ENCODE data around the gene C2CD4B. TPM values are rescaled to one million over a fixed set of nuclear protein-coding genes. Genes with fewer than 3 reads are reported as not detected.
A peak's percentile ranks its signal among the peaks of the same experiment; 100 is the strongest.

C2CD4B gene
- 0.32 and 0.40 TPM in 2 replicates for total RNA-seq (2014; rRNA removed; shearing (Covaris generic))
- polyA plus RNA-seq (2014; cell fraction: nucleus; rRNA removed) = not detected in 2 replicates

DNA sequence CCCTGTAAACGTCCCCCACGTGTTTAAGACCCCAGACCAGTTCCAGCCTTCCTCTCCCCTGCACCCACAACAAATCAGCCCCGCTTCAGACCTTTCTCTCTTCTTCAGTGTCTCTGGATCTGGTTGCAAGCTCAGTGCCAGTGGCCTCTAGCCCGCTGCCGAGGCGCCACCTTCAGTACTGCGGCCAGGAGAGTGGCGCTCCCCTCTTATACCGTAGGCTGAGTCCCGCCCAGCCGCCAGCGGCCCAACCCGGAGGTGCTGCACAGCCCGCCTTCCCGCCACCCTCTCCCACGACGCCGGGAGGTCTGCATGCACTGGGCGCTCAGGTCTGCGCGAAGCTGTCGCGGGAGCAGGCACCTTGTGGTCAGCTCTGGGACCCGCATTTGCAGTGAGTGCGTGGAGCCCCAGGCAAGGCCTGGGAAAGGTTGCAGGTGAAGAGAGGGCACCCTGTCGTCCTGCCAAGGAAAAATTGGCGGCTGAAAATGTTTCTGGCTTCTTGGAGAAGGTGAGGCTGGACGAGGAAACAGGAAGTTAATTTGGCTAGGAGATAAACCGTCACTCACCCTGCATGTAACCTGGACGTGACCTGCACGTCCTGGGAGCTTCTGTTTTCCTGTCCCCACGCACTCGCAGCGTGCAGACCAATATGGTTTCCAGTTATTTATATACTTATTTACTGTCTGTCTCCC, at the start of gene C2CD4B:
TSS of gene C2CD4B (minus strand) at position 182 of the 689 bp plus-strand sequence. CDS start 301 bp downstream, outside the sequence.
- DNase-seq (ENCODE audit: extremely low read depth, low read depth) = peak; percentile 11

- no peak for DNase-seq (ENCODE audit: extremely low read depth, low read depth)
These were observed 47.7 kb upstream of the C2CD4B start for GRCh38 chr15:62212741-62213140.

DNA sequence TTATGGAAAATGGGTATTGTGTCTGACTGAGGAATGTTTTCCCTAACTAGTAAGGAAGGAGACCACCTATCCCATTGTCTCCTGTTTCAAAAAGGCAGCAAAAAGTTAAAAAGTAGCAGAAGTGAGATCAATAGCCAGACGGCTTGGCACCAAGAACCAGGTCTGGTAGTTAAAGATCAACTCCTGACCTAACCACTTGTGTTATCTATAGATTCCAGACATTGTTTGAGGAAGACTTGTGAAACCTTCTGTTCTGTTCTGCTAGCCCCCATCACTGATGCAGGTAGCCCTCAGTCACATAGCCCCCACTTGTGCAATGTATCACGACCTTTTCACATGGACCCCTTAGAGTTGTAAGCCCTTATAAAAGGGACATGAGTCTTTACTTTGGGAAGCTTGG, 46.3 kb upstream of the C2CD4B start:
- DNase-seq (ENCODE audit: extremely low read depth, low read depth) = no peak

DNA sequence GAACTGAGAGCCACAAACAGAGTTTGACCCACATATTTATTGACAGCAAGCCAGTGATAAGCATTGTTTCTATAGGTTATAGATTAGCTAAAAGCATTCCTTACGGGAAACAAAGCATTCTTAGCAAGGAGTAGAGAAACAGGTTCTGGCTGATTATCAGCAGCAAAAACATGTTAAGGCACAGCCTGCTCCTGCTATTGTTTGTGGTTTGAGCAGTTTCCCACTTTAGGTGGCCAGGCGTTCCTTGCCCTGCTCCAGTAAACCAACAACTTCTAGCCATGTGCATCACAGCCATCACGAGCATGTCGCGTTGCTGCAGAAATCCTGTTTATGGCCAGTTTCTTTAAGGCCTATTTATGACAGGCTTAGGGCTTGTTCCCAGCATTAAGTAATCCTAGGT, 44.7 kb upstream of the C2CD4B start:
- DNase-seq (ENCODE audit: extremely low read depth, low read depth) = no peak

GRCh38 chr15:62209322-62209721, 44.2 kb upstream of the C2CD4B start:
- DNase-seq (ENCODE audit: extremely low read depth, low read depth) = no peak

DNA sequence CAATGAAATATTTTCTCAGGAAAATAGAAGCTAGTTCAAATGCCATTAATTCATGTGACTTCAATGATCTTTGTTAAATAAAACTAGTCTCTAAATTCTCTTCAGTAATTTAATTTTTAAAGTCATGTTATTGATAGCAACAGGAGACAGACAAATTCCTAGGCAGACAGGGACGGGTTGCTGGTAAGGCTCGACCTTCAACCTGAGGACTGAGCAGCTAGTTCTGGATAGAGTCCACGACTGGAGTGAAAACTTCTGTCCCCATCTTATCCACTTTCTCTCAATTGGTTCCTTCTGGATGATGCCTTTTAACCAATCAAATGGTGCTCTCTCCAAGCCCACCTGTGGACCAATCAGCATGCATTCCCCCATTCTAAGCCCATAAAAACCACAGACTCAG, 43.8 kb upstream of the C2CD4B start:
- no peak for DNase-seq (ENCODE audit: extremely low read depth, low read depth)

DNA sequence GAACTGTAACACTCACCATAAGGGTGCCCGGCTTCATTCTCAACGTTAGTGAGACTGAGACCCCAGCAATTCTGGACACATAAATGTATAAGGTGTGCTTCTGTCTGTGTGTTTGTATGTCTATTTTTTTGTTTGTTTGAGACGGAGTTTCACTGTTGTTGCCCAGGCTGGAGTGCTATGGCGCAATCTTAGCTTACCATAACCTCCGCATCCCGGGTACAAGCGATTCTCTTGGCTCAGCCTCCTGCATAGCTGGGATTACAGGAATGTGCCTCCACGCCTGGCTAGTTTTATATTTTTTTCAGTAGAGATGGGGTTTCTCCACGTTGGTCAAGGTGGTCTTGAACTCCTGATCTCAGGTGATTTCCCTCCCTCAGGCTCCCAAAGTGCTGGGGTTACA, 43.3 kb upstream of the C2CD4B start:
- no peak for DNase-seq (ENCODE audit: extremely low read depth, low read depth)

DNA sequence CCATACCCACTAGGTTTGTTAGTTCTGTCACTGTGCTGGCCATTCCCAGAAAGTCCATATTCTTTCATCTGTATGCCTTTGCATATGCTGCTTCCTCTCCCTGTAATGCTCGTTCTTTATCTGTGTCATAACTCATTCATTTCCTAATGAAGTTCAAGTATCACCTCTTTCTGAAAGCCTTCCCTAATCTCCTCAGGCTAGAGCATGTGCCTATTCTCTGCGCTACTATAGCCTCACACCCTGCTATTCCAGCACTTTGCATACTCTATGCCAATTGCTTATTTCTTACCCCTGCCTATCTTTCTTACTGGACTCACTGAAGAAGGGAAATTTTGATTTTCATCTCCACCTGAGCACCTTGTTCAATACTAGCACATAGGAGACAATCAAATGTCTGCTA, 25.6 kb upstream of the C2CD4B start:
- DNase-seq (ENCODE audit: extremely low read depth, low read depth) = no peak

- DNase-seq (ENCODE audit: extremely low read depth, low read depth) = no peak
These were observed 25.2 kb upstream of the C2CD4B start for GRCh38 chr15:62190274-62190673.

DNA sequence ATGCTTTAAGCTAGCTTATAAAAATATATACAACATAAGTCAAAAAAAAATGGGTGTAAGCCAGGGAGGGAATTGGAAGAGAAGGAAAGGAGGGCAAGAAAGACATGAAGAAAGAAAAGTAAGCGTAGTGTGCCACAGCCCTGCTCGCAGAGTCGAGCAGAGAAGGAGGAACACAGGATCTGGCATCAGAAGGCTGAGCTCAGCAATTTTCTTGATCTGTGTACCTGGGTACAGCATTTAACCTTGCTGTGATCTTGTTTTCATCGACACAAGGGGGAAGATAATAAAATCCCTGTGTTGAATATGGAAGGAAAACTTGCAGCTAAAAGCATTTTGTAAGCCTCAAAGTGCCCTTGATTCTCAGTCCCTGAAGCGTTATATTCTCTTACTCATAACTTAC, 23.7 kb upstream of the C2CD4B start:
- DNase-seq (ENCODE audit: extremely low read depth, low read depth) = no peak

DNA sequence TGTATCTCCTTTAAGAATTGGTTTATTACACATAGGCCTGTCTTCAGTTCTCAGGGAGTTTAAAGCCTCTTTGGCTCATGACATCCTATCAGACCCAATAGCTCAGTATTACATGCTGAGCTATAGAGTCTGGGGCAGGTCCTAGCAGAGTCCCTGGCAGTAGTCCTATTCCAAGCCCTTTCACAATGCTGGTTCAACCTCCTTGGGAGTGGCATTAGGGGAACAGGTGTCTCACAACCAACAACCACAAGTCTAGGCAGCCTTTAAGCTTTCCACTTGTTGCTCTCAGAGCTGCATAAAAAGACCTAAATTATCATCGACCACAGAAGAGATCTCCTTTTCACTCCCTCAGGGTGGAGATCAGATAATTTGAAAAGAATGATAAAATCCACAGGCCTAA, 22.8 kb upstream of the C2CD4B start:
- DNase-seq (ENCODE audit: extremely low read depth, low read depth) = no peak

DNA sequence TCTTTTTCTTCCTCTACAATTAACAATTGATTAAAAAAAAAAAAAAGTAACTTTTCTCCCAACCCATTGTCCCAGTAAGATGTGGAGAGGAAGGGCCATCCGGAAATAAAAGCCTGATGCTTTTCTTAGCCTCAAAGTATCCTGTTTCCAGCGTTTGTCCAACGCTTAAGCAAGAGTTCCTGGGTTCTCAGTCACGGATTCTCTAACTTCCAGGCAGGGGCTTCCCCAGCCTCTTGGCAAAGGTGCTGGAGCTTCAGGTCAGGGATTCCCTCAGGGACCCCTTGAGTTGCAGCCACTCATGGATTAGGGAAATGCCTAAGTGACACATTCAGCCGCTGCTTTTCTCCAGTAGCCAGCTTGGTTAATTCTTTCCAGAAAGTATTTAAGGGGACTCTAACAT, 22.3 kb upstream of the C2CD4B start:
- DNase-seq (ENCODE audit: extremely low read depth, low read depth) = no peak

DNA sequence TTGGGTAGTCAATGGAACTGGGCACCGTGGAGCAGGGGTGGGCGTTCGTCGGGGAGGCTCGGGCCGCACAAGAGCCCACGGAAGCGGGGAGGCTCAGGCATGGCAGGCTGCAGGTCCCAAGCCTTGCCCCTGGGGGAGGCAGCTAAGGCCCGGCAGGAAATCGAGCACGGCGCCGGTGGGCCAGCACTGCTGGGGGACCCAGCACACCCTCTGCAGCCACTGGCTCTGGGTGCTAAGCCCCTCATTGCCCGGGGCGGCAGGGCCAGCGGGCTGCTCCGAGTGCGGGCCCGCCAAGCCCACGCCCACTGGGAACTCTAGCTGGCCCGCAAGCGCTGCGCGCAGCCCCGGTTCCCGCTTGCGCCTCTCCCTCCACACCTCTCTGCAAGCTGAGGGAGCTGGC, 21.5 kb upstream of the C2CD4B start:
- no peak for DNase-seq (ENCODE audit: extremely low read depth, low read depth)

DNA sequence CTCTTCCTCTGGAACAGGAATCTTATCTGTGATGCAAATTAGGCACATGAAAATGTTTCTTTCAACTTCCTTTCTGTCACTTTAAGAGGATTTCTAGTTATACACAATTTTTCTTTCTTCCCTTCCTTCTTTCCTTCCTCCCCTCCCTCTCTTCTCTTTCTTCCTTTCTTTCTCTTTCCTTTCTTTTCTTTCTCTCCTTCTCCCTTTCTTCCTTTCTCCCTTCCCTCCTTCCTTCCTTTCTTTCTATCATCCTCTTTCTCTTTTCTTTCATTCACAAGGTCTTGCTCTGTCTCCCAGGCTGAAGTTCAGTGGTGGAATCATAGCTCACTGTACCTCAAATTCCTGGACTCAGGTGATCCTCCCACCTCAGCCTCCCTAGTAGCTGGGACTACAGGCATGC, 18.0 kb upstream of the C2CD4B start:
- no peak for DNase-seq (ENCODE audit: extremely low read depth, low read depth)

- no peak for DNase-seq (ENCODE audit: extremely low read depth, low read depth)
These were observed 8.1 kb upstream of the C2CD4B start for GRCh38 chr15:62173215-62173614.

GRCh38 chr15:62171882-62172281, 6.8 kb upstream of the C2CD4B start:
- DNase-seq (ENCODE audit: extremely low read depth, low read depth) = no peak

GRCh38 chr15:62165793-62166375, 799 bp upstream of the C2CD4B start:
- DNase-seq (ENCODE audit: extremely low read depth, low read depth) = no peak

GRCh38 chr15:62164396-62165103, 535 bp downstream of the C2CD4B start:
- DNase-seq (ENCODE audit: extremely low read depth, low read depth) = no peak

DNA sequence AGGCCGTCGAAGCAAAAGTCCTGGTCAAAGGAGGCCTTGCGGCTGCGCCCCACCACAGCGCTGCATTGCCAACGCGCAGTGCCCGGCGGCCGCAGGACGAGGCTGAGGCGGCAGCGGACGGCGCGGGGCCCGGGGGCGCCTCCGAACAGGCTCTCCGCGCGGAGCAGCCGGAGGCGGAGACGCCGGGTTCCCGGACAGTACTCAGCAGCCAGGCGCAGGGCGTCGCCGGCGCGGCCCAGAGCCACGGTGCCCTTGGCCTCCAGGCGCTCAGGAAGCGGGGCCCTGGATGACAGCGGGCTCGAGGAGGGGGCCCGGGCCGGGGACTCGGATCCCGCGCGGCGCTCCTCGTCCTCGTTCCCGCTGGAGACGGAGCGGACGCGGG, 1.1 kb downstream of the C2CD4B start:
- no peak for DNase-seq (ENCODE audit: extremely low read depth, low read depth)

- DNase-seq (ENCODE audit: extremely low read depth, low read depth) = no peak
These were observed 1.6 kb downstream of the C2CD4B start for GRCh38 chr15:62163397-62164013.

DNA sequence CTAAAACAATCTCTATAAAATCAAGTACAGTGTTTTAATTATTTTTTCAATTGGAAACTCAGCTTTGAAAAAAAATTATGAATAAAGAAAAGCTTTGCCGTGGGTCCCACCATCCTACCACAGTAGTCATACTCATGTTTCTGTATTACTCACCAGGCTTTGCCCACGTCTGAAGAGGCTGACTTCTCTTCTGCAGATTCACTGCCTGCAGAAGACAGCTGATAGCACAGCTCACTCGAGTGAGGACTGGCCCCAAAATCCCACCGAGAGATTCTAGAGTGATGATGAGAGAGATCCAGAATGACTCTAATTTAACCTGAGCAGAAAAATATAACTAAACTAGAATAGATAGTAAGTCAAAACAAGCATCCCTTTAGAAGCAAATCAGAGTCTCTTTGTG, 11.9 kb downstream of the C2CD4B start:
- no peak for DNase-seq (ENCODE audit: extremely low read depth, low read depth)

DNA sequence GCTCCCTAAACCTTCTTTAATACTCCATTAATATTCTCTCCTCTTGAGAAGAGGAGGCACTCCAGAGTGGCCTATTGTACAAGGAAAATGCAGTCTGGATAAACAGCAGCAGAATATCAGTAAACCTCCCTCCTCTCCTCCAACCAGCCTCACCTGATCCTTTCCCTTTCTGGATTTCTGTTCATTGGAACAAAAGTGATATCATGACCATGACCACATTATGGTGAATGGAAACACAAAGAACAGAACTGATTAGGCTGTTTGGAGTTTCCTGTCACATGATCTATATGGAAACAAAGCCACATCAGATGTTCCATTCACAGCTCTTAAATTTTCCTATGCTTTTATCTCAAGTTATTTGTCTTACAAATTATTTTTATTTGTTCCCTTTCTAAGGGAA, 14.6 kb downstream of the C2CD4B start:
- DNase-seq (ENCODE audit: extremely low read depth, low read depth) = no peak
